GM23338 (cell line): ENCODE data around the gene PRKACA.
"Not testable (repeated sequence)": the region's sequence is repeated elsewhere in the genome, so short reads cannot be mapped to it uniquely, and the experiment has no call there.

ENCODE experiments used
- CTCF ChIP-seq, 2 experiments: fragments of 200-600 bp in 1 of 2; sonication (generic) in 1 of 2; conservative IDR thresholded peaks; 2 replicates each; pipeline versions ENCODE4 v1.5.1 to v1.6.1; 2016 to 2017; ENCODE audit warnings: antibody characterized with exemption in 2 of 2, low read depth in 2 of 2, mild to moderate bottlenecking in 2 of 2, moderate library complexity in 1 of 2
- ZNF462 ChIP-seq: fragments of 250-450 bp; sonication (Bioruptor Pico); IDR thresholded peaks from 2 replicates; pipeline ENCODE4 v1.5.0; 2020; ENCODE audit warnings: mild to moderate bottlenecking, moderate library complexity

- TF ChIP-seq ZNF462 (CRISPR knock-in tag); CTCF (conservative IDR thresholded peaks at IDR 0.05; ENCODE audit: low read depth in 2 of 2): not testable (repeated sequence)
These were observed 66.6 kb downstream of the PRKACA start for GRCh38 chr19:14050961-14051360.
